Hippocampal formation (tissue), 2 donors: ENCODE data around the gene NECTIN1.

Source experiments
- DNase-seq, 2 donors: peaks; one replicate each; lab custom pipeline; 2025; lab: John Stamatoyannopoulos, UW

Gene NECTIN1

GRCh38 chr11:119643212-119643875 lies 85.7 kb downstream of the NECTIN1 start:
- no peak for DNase-seq

- no peak for DNase-seq
These were observed 86.8 kb downstream of the NECTIN1 start for GRCh38 chr11:119641983-119642745.

- DNase-seq: no peak
These were observed 88.5 kb downstream of the NECTIN1 start for GRCh38 chr11:119640541-119640940.

- DNase-seq: no peak
These were observed 89.3 kb downstream of the NECTIN1 start for GRCh38 chr11:119639642-119640205.

GRCh38 chr11:119638851-119639250 lies 90.1 kb downstream of the NECTIN1 start:
- no peak for DNase-seq

GRCh38 chr11:119637481-119637880 lies 91.5 kb downstream of the NECTIN1 start:
- no peak for DNase-seq

- DNase-seq: no peak
These were observed 93.2 kb downstream of the NECTIN1 start for GRCh38 chr11:119635776-119636175.

- no peak for DNase-seq
These were observed 93.8 kb downstream of the NECTIN1 start for GRCh38 chr11:119635041-119635740.

GRCh38 chr11:119634301-119634700 lies 94.7 kb downstream of the NECTIN1 start:
- DNase-seq: no peak

- no peak for DNase-seq
These were observed 99.0 kb downstream of the NECTIN1 start for GRCh38 chr11:119629834-119630624.

- no peak for DNase-seq
These were observed 99.9 kb downstream of the NECTIN1 start for GRCh38 chr11:119629085-119629484.

GRCh38 chr11:119627286-119627685 lies 101.7 kb downstream of the NECTIN1 start:
- no peak for DNase-seq

- DNase-seq: no peak
These were observed 102.1 kb downstream of the NECTIN1 start for GRCh38 chr11:119626871-119627270.

GRCh38 chr11:119626197-119626841 lies 102.7 kb downstream of the NECTIN1 start:
- no peak for DNase-seq

- DNase-seq: no peak
These were observed 103.6 kb downstream of the NECTIN1 start for GRCh38 chr11:119625206-119625978.

GRCh38 chr11:119624629-119625028 lies 104.4 kb downstream of the NECTIN1 start:
- DNase-seq: no peak

GRCh38 chr11:119624102-119624615 lies 104.8 kb downstream of the NECTIN1 start:
- no peak for DNase-seq

GRCh38 chr11:119623682-119624081 lies 105.3 kb downstream of the NECTIN1 start:
- DNase-seq: no peak

- DNase-seq: no peak
These were observed 106.4 kb downstream of the NECTIN1 start for GRCh38 chr11:119622454-119623143.

- DNase-seq: no peak
These were observed 109.3 kb downstream of the NECTIN1 start for GRCh38 chr11:119619665-119620064.
